Mesothelial cell of epicardium (in vitro differentiated cells): ENCODE results near the gene ASXL1. TPM values are rescaled to one million over a fixed set of nuclear protein-coding genes. Genes with fewer than 3 reads are reported as not detected.

Experiments used
- DNase-seq, 2 experiments: peaks; one replicate each; pipeline ENCODE4 v3.0.0; 2021; ENCODE audit warnings: low spot score in 2 of 2; ENCODE audit not compliant: unreplicated experiment in 2 of 2
- H3K27ac Mint-ChIP-seq: 2 replicates; pipeline ENCODE4 v1.8.0; 2021; ENCODE audit warnings: mixed read lengths
- H3K27me3 Mint-ChIP-seq: 2 replicates; pipeline ENCODE4 v1.8.0; 2021; ENCODE audit warnings: low read depth, mixed read lengths
- H3K36me3 Mint-ChIP-seq: 2 replicates; pipeline ENCODE4 v1.8.0; 2021; ENCODE audit warnings: mixed read lengths
- H3K4me1 Mint-ChIP-seq: 2 replicates; pipeline ENCODE4 v1.8.0; 2021; ENCODE audit warnings: mixed read lengths
- H3K4me3 Mint-ChIP-seq: 2 replicates; pipeline ENCODE4 v1.8.0; 2021; ENCODE audit warnings: mild to moderate bottlenecking, moderate library complexity, mixed read lengths
- H3K9me3 Mint-ChIP-seq: 2 replicates; pipeline ENCODE4 v1.8.0; 2021; ENCODE audit warnings: mixed read lengths
- CTCF ChIP-seq: fragments of 200-600 bp; sonication (generic); IDR thresholded peaks from one replicate; pipeline ENCODE4 v1.5.0; 2021; ENCODE audit warnings: antibody characterized with exemption; ENCODE audit not compliant: unreplicated experiment
- total RNA-seq: library from RNA; stranded (reverse); gene quantifications from 3 replicates; pipeline ENCODE4 v1.2.1, GENCODE V29; 2021

The ASXL1 gene
- total RNA-seq, 1 donor from 2014 or later = 182 TPM

GRCh38 chr20:32446301-32447100 lies 88.4 kb downstream of the ASXL1 start:
- Mint-ChIP-seq H3K4me3 (peak overlapping the region; percentile 25), H3K27me3 (no peaks in the 10 kb centered on the region), H3K9me3 (no peaks in the 10 kb centered on the region), H3K27ac (peak overlapping the region; percentile 87), H3K4me1 (peaks cover 53% of the 10 kb centered on the region), H3K36me3 (peaks cover 46% of the 10 kb centered on the region)
- no peak for DNase-seq
- TF ChIP-seq CTCF = no peak

GRCh38 chr20:32447136-32448027 lies 89.3 kb downstream of the ASXL1 start:
- peak overlapping the region; percentile 87 for H3K27ac Mint-ChIP-seq
- H3K27me3 Mint-ChIP-seq = no peaks in the 10 kb centered on the region
- H3K36me3 Mint-ChIP-seq = peaks cover 46% of the 10 kb centered on the region
- TF ChIP-seq CTCF = no peak
- peaks cover 53% of the 10 kb centered on the region for H3K4me1 Mint-ChIP-seq
- H3K4me3 Mint-ChIP-seq = no peak overlapping the region
- DNase-seq = no peak
- no peaks in the 10 kb centered on the region for H3K9me3 Mint-ChIP-seq

GRCh38 chr20:32448306-32449056 lies 90.3 kb downstream of the ASXL1 start:
- Mint-ChIP-seq H3K4me1 (peaks cover 50% of the 10 kb centered on the region), H3K27me3 (no peaks in the 10 kb centered on the region), H3K4me3 (no peak overlapping the region), H3K27ac (peak overlapping the region; percentile 87), H3K9me3 (no peaks in the 10 kb centered on the region), H3K36me3 (peaks cover 47% of the 10 kb centered on the region)
- DNase-seq = no peak
- TF ChIP-seq CTCF = no peak

- Mint-ChIP-seq H3K27me3 (no peaks in the 10 kb centered on the region), H3K4me3 (no peak overlapping the region), H3K27ac (peak overlapping the region; percentile 86), H3K4me1 (peaks cover 50% of the 10 kb centered on the region), H3K36me3 (peaks cover 41% of the 10 kb centered on the region), H3K9me3 (no peaks in the 10 kb centered on the region)
- TF ChIP-seq CTCF = no peak
- no peak for DNase-seq
Observed at GRCh38 chr20:32449057-32449889, 91.1 kb downstream of the ASXL1 start.
